Measurements from ENCODE around the gene EPHA10.
"Not testable (repeated sequence)": the region's sequence is repeated elsewhere in the genome, so short reads cannot be mapped to it uniquely, and the experiment has no call there.

Gene EPHA10

GRCh38 chr1:37767488-37767887, 2.6 kb upstream of the EPHA10 start:
- DNase-seq = no peak

GRCh38 chr1:37765916-37766664, 1.2 kb upstream of the EPHA10 start:
- DNase-seq = no peak

GRCh38 chr1:37764414-37764825, 500 bp downstream of the EPHA10 start:
- DNase-seq = no peak

- DNase-seq = no peak
Observed at GRCh38 chr1:37763791-37764413, 1.0 kb downstream of the EPHA10 start.

DNA sequence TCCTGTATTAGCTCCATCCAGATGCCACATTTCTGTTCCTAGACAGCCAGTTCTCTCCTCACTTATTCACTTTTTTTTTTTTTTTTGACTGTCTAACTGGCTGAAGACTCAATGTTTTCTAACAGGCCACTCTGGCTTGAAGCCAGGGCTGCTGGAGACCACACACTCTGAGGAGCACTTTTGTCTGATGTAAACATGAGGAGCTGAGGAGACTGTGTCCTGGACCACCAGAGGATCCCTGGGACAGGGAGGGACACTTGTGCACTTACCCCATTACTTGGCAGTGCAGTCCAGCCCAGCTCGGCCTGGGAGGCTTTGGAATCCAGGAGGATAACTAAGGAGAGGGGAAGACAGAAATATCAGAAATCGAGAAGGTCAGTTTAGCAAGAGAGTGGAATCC, 2.4 kb downstream of the EPHA10 start:
- DNase-seq = no peak

DNA sequence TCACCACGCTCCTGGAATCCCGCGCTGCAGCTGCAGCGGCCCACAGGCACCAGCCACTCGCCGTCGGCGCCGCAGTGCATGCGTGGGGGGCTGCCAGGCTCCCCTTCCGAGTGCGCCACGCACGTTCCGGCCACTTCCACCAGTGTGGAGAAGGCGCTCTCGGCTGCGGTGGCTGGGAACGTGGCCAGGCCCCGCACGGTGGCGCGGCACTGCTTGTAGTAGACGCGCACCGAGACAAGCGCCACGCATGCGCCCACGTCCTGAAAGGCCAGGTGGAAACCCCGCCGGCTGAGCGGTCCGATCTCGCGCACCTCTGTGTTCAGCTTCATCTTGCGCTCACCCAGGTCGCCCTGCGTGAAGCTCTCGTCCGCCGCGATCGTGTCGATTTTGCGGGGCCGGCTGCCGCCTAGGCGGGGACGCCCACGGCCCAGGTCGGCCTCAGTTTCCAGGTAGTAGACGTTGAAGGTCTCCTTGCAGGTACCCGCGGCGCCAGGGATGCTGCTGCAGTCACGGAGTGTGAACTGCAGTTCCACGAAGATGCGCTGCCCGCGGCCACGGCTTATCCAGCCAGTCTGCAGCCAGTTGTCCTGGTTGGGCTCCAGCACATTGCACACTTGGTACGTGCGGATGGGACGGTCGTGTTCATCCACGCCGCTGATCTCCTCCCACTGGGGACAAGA, 3.4 kb downstream of the EPHA10 start:
- no peak for DNase-seq

- no peak for DNase-seq
Observed at GRCh38 chr1:37759451-37759850, 5.5 kb downstream of the EPHA10 start.

GRCh38 chr1:37755951-37756560, 8.9 kb downstream of the EPHA10 start:
- DNase-seq = no peak

DNA sequence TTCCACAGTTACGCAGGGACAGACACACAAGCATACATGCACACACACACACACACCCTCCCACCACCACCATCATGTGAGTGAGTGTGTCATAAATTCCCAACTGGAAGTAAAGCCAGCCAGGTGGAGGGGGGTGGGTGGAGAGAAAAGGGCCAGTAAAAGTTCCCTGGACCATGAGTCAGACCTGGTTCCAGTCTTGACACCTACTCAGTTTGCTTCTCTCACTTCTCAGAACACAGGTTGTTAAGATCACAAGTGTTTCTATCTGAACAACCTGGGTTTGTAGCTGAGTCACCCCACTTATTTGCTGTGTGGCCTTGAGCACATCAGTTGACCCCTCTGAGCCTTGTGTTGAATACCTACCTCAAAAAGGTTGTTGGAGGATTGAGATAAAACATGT, 9.6 kb downstream of the EPHA10 start:
- no peak for DNase-seq

DNA sequence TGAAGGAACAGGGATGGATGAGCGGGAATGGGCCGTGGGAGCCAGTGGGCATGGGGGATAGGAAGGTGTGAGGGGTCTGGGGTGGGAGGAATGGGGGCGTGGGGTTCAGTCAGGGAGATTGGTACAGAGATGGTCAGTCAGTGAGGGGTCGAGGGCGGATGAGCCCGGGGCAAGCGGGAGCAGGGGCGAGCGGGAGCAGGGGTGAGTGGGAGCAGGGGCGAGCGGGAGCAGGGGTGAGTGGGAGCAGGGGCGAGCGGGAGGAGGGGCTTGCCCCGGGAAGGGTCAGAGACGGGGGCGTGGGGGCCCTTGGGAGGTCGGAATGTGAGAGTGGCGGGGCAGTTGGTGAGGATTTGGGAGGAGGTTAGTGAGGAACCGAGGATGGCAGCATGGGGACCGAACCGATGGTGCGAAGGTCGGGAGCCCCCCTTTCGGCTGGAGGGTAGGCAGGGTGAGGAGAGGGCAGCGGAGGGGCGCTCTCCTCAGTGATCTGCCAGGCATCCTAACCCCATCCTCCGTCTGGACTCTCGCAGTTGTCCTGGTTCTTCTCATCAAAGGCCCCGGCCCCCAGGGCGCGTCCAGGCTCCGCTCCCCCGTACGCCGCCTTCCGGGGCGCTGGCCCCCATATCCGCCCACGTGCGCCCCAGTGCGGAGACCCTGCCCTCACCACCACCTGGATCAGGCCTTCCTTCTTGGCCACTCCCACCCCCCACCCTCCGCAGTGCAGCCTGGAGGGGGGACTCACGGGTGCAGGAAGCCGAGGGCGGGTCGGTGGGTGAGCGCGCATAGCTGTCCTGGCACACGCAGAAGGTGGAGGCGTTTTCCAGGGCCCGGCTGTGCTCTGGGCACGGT, 11.2 kb downstream of the EPHA10 start:
- DNase-seq = no peak

DNA sequence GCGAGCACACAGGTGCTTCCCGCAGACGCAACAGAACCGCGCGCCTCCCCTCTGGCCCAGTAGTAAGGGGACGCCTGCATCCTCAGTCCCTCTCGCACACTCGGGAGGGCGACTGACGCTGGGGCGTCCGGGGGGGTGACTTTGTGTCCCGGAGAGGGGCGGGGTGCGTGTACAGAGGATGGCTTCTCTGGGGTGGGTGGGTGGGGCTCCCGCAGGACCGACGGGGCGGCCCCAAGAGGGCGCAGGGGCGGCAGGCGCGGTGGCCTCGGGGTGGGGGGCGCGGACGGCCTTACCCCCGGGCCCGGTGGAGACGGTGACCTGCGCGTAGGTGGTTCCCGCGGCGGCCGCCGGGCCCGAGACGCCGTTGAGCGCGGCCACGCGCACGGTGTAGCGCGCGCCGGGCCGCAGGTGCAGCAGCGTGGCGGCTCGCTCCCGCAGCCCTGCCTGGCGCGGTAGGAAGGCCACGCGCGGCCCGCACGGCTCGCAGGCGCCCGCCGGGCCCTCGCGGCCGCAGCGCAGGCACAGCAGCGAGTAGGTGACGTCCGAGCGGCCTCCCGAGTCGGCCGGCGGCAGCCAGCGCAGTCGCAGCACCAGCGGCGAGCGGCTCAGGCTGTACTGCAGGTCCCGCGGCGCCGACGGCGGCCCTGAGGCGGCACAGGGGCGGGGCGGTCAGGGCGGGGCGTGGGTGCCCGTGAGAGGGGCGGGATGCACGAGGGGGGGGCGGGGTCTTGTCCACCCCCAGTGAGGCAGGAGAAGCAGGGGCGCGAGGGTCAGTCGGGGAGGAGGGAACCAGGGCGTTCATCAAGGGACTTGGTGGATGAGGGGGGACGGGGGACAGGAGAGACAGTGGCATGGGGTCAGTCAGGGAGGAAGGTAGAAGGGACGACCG, 12.1 kb downstream of the EPHA10 start:
- peak; percentile 58 for DNase-seq

DNA sequence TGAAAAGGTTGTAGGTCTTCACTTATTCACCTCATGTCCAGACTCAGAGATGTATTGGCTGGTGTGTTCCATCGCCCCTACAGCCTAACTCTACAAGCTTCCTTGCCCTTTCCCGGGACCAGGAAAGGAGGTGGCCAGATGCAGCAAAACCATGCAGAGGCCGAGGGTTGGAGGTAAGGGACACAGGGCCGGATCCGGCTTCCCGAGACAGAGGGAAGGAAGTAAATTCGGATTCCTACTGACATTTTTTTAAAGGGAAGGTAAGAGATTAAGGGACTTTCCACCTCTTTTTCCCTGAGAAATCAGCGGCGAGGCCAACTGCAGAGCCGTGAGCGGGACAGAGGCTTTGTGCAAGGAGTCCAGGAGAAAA, 12.7 kb downstream of the EPHA10 start:
- no peak for DNase-seq

- no peak for DNase-seq
Observed at GRCh38 chr1:37748565-37748964, 16.4 kb downstream of the EPHA10 start.

- DNase-seq = no peak
Observed at GRCh38 chr1:37746806-37747205, 18.1 kb downstream of the EPHA10 start.

- no peak for DNase-seq
Observed at GRCh38 chr1:37741662-37742061, 23.3 kb downstream of the EPHA10 start.

- DNase-seq = no peak
Observed at GRCh38 chr1:37741130-37741529, 23.8 kb downstream of the EPHA10 start.

DNA sequence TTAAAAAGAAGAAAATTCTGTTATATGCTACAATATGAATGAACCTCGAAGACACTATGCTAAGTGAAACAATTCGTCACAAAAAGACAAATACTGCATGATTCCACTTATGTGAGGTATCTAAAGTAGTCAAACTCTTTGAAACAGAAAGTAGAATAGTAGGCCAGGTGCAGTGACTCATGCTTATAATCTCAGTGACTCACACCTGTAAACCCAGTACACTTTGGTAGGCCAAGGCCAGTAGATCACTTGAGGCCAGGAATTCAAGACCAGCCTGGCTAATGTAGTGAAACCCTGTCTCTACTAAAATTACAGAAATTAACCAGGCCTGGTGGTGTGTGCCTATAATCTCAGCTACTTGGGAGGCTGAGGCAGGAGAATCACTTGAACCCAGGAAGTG, 25.7 kb downstream of the EPHA10 start:
- DNase-seq = no peak

DNA sequence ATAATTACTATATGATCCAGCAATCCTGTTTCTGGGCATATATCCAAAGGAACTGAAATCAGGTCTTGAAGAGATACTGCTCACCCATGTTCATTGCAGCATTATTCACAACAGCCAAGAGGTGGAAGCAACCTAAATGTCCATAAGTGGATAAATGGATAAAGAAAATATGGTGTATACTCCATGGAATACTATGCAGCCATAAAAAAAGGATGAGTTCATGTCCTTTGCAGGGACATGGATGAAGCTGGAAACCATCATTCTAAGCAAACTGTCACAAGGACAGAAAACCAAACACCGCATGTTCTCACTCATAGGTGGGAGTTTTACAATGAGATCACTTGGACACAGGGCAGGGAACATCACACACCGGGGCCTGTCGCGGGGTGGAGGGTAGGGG, 26.3 kb downstream of the EPHA10 start:
- not testable (repeated sequence) for DNase-seq

DNA sequence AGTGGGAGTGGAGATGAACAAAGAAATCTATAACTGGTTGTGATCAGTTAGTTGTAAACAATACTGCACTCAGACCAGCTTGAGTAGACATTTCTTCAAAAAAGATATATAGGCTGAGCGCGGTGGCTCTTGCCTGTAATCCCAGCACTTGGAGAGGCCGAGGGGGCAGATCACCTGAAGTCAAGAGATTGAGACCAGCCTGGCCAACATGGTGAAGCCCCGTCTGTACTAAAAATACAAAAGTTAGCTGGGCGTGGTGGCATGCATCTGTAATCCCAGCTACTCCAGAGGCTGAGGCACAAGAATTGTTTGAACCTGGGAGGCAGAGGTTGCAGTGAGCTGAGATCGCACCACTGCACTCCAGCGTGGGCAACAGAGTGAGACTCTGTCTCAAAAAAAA, 26.9 kb downstream of the EPHA10 start:
- DNase-seq = not testable (repeated sequence)

DNA sequence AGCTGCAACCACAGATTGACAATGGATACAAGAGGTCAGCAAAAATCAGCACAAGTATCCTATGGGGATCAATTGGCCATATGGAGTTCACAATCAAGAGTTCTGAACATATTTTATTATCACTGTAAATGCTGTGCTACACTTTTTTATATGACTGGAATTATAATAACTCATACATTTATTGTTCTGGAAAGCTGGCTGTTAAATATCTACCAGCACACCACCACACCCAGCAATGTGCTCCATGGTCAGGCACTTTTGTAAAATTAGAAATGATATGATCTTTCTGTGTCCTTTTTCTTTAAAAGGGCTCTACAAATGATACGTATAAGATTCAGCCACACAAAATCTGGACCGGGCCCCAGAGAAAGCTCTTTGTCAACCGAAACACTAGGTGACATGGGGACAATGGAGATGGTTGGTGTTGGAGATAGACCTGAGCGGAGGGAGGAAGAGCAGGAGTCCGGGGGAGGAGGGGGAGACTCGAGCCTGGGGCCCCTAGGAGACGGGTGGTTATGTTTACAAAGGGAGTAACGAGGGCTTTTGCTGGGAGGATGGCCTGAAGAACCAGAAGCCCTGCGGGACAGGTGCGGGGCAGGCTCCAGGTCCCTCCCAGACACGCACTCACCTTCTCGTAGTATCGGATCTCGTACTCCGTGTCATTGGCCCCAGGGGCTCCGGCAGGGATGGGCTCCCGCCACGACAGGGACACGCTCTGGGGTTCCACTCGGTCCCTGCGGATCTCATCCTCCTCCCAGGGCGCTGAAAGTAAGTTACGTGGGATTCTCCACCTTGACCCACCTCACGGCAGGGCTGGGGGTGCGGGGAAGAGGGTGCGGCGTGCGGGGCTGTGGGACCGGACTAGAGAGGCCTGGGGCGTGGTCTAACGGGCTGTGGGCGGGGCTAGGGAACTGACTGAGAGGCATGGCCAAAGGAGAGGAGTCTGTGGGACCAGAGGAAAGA, 30.0 kb downstream of the EPHA10 start:
- no peak for DNase-seq

Data from NCI-H1436 (cell line).